GM13977 (cell line): Measurements from ENCODE around the gene ADGRD2.

Experiments
- DNase-seq: peaks from one replicate; pipeline ENCODE4 v3.0.0; 2012; ENCODE audit warnings: low spot score
- in situ Hi-C: fragments of 300-500 bp; cut with MboI; formaldehyde crosslinking; loops from one replicate; pipeline ENCODE4 v1.12.0; 2022; ENCODE audit warnings: low sequenced_read_pairs, low pct_unique_long_range_greater_than_20kb, mixed read lengths, inconsistent platforms; ENCODE audit not compliant: unreplicated experiment
- TF ChIP-seq, protein P1 (sequence below): IDR thresholded peaks from 2 replicates; pipeline ENCODE4 v1.5.1; 2012; ENCODE audit warnings: mild to moderate bottlenecking, control low read depth; ENCODE audit not compliant: insufficient read depth; ENCODE audit errors: extremely low read depth, missing control alignments

ADGRD2 gene

DNA sequence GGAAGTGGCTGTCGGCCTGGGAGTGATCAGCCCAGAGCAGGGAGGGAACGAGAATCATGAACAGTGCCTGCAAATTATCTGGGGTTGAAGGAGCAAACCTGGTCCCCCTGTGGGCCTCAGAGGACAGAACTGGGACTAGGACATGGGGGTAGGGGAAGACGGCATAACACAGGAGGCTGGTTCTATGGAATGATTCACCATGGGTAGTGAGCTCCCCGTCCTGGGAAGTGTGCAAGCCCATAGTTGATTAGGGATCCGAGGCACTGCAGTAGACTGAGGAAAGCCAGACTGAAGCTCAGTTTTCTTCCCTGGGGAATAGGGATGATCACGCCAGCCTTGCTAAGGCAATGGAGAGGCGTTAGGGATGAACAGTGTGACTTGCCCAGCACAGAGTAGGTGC lies 5.6 kb downstream of the ADGRD2 start:
- TF ChIP-seq, protein P1, sequence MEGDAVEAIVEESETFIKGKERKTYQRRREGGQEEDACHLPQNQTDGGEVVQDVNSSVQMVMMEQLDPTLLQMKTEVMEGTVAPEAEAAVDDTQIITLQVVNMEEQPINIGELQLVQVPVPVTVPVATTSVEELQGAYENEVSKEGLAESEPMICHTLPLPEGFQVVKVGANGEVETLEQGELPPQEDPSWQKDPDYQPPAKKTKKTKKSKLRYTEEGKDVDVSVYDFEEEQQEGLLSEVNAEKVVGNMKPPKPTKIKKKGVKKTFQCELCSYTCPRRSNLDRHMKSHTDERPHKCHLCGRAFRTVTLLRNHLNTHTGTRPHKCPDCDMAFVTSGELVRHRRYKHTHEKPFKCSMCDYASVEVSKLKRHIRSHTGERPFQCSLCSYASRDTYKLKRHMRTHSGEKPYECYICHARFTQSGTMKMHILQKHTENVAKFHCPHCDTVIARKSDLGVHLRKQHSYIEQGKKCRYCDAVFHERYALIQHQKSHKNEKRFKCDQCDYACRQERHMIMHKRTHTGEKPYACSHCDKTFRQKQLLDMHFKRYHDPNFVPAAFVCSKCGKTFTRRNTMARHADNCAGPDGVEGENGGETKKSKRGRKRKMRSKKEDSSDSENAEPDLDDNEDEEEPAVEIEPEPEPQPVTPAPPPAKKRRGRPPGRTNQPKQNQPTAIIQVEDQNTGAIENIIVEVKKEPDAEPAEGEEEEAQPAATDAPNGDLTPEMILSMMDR: no peak
- no peak for DNase-seq
- in situ Hi-C loops: no loop called here

DNA sequence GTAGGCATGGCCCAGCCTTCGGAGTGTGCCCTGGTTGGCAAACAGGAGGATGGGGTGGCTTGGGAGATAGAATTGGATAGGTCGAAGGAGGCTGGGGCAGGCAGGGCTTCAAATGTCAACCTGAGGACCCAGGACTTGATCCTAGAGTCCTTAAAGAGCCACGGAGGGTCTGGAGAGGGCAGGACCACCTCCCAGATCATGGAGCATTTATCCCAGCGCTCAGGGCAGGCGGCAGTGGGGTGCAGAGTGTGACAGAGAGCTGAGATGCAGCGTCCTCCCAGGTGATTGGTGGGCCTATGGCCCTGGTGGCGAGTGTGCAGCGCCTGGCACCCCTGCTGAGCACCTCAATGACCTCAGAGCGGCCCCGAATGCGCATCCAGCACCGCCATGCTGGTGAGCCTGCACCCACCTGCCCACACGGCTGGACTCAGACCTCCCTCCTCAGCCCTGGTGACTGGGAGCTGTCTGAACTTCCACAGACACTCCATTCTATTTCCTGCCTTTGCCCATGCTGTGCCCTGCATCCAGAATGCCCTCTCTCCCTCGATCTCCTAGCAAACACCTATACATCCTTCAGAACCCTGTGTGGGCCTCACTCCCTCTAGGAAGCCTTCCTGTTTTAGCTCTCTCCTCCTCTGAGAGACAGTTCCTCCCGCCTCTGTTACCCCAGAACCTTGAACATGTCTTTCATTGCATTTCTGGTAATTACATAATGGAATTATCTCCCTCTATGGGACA lies 6.3 kb downstream of the ADGRD2 start:
- TF ChIP-seq, protein P1: no peak
- in situ Hi-C loops: no loop called here
- DNase-seq: no peak

DNA sequence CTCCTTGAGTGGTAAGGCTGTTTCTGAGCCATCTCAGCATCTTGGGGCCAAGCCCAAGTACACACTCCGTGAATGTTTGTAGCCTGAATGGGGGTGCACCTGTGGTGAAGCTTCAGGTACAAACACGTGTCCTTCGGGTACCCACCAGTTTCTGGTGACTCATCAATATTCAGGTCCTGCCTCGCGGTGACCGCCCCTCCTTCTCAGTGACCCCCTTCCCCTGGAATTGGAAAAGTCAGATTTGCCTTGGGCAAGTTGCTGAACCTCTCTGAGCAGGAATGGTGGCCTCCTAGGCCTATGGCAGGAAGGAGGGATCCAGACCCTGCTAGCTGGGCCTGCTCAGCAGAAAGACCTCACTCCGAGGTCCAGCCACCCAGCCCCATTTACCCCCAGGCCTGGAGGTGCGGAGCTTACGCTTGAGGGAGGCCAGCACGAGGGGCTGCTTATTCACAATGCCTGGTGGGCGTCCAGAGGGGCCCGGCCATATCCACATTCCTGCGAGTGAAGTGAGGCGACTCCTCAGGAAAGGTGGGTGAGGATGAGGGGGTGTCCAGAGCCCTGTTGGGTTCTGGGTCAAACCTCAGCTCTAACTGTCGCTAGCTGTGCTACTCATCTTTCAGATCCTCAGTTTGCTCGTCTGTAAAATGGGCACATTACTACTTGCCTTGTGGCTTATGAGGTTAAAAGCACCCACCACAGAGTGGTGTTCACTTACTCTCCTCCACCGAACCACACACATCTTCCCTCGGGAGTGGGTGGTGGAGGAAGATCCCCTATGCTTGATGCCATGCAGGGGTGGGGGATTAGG lies 7.0 kb downstream of the ADGRD2 start:
- no peak for DNase-seq
- in situ Hi-C loops: no loop called here
- TF ChIP-seq, protein P1: no peak

DNA sequence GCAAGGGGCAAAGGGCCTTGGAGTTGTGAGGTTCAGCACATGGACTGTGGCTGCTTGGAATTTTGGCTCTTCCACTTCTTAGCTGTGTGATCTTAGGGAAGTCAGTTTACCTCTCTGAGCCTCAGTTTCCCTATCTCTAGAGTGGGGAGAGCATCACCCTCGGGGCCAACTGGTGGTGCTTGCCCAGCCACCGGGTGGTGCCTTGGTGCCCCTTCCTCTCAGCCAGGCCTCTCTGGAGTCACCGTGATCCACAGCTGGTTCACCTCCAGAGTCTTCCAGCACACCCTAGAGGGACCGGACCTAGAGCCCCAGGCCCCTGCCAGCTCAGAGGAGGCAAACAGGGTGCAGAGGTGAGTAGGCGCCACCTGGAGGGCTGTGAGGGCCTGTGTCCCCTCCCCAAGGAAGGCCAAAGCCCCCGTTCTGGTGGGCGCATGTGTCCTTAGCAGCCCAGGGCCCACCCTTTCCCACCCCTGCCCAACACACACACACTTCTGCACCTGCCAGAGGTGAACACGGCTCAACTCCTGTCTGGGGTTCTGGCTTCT lies 7.7 kb downstream of the ADGRD2 start:
- no peak for DNase-seq
- in situ Hi-C loops: no loop called here
- TF ChIP-seq, protein P1: no peak

DNA sequence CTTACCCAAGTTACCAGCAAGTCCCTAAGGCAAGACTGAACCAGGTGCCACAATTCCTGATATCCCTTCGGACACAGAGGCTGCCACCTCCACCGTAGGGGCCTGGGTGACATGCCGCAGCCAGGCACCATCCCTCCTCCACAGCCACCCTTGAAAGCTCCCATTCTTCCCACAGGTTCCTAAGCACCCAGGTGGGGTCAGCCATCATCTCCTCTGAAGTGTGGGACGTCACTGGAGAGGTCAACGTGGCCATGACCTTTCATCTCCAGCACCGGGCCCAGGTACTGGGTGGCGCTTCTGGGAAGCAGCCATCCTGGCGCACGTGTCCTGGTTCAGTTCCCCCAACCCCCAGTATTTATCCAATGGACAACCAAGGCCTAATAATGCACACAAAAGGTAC lies 8.2 kb downstream of the ADGRD2 start:
- no peak for DNase-seq
- in situ Hi-C loops: no loop called here
- TF ChIP-seq, protein P1: no peak

DNA sequence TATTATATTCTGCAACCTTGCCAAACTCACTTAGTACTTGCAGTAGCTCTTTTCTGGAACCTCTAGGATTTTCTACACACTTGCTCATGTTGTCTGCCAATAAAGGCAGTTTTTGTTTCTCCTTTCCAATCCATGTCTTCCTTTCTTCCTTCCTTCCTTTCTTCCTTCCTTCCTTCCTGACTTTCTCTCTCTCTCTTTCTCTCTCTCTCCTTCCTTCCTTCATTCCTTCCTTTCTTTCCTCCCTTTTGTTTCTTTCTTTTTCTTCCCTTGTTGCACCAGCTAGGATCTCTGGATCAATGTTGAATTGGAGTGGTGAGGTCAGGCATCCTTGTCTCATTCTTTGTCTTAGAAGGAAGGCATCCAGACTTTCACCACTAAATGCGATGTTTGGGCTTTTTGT lies 12.5 kb downstream of the ADGRD2 start:
- TF ChIP-seq, protein P1: no peak
- in situ Hi-C loops: no loop called here
- no peak for DNase-seq
